ENCODE results near the gene MYH11.
"Not testable (repeated sequence)": the region's sequence is repeated elsewhere in the genome, so short reads cannot be mapped to it uniquely, and the experiment has no call there.

Gene MYH11

DNA sequence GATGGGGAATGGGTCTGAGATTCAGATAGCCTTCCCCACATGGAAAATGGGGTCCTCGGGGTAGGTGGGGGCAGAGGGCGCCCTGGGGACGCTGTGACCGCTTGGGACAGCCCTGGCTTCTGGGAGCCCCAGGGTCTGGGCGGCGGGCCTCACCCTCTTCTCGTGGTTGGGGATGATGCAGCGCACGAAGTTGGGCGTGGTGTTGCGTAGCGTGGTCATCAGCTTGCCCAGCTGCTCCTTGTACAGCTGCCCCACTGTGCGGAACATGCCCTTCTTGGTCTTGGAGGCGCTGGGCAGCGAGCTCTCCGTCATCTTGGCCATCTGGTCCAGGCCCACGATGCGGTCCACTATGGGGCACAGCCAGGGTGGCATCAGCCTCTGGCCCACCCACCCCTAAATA lies 106.8 kb downstream of the MYH11 start:
- DNase-seq (ENCODE audit: low read depth) = no peak

DNA sequence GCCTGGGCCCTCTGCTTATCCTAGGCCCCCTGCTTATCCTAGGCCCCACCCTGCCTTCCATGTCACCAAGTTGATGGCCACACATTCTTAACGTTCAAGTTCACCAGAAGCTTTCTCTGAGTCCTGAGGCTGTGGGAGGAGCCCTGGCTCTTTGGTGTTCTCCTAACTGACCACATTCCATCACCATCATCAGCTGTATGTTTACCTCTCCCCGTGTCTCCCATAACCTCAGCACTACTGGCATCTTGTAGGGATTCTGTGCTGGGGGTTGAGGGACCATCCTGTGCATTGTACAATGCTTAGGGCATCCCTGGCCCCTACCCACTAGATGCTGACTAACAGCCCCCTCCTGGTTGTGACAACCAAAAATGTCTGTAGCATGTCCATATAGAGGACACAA lies 107.5 kb downstream of the MYH11 start:
- no peak for DNase-seq (ENCODE audit: low read depth)

DNA sequence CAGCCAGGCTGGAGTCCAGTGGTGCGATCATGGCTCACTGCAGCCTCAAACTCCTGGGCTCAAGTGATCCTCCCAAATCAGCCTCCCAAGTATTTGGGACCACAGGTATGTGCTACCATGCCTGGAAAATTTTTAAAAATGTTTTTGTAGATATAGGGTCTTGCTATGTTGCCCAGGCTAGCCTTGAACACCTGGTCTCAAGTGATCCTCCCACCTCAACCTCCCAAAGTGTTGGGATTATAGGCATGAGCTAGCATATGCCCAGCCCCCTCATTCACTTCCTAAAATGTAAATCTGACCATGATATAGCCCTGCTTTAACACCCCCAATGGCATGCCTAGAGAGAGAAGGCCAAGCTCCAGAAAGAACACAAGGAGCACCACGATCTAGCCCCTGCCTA lies 108.2 kb downstream of the MYH11 start:
- no peak for DNase-seq (ENCODE audit: low read depth)

DNA sequence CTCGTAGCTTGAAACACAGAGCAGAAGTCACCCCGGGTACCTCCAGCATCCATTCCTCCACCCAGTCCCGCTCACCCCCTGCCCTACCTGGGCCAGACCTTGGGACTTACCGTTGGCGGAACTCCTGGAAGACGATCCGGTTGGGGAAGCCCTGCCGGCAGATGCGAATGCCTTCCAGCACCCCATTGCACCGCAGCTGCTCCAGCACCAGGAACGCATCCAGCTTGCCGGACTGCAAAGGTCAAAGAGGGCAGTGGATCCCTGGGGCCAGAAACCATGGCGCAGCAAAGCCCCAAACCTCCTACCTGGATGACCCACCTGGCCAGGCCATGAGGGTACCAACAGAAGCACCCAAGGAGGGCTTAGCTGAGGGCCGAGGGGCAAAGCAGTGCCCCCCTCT lies 108.9 kb downstream of the MYH11 start:
- no peak for DNase-seq (ENCODE audit: low read depth)

DNA sequence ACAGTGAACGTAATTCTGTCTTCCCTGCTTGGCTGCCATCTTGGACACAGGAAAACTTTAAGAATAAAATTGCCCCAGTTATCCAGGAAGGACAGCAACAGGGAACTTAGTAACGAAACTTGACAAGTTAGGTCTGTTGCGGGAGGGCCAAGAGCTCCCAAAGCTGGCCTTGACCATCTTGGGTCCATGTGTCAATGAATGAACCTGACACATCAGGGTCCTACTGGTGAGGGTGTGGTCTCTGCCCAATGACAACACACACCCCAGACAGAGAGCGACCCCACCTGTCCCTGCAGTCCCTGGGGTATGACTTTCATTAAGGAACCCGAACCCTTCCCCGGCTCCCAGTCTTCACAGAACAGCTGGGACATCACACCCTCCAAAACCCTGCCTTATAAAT lies 110.5 kb downstream of the MYH11 start:
- no peak for DNase-seq (ENCODE audit: low read depth)

DNA sequence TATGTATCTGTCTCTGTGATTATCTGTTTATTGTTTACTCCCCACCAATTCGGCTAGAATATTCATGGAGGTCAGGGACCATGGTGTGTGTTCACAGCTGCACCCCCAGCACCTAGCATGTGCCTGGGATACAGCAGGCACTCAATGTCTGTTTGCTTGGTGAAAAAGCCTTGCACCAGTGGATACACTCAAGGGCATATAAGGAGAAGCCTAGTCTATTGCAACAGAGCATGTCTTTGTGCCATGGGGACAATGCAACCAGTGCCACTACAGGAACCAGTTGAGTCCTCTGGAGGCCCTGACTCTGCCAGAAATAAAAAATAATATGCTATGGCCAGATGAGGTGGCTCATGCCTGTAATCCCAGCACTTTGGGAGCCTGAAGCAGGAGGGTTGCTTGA lies 113.2 kb downstream of the MYH11 start:
- no peak for DNase-seq (ENCODE audit: low read depth)

DNA sequence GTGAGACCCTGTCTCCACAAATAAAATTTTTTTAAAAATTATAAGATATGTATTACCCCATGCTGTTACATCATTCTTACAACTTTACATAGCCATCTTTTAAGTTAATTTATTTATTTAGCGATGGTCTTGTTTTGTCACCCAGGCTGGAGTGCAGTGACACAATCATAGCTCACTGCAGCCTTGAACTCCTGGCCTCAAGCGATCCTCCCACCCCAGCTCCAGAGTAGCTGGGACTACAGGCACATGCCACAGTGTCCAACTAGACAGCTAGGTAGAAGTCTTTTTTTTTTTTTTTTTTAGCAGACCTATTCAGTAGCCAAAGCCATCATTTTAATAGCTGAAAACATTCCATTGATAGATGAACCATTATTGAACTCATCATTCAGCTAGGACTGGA lies 114.1 kb downstream of the MYH11 start:
- DNase-seq (ENCODE audit: low read depth) = no peak

DNA sequence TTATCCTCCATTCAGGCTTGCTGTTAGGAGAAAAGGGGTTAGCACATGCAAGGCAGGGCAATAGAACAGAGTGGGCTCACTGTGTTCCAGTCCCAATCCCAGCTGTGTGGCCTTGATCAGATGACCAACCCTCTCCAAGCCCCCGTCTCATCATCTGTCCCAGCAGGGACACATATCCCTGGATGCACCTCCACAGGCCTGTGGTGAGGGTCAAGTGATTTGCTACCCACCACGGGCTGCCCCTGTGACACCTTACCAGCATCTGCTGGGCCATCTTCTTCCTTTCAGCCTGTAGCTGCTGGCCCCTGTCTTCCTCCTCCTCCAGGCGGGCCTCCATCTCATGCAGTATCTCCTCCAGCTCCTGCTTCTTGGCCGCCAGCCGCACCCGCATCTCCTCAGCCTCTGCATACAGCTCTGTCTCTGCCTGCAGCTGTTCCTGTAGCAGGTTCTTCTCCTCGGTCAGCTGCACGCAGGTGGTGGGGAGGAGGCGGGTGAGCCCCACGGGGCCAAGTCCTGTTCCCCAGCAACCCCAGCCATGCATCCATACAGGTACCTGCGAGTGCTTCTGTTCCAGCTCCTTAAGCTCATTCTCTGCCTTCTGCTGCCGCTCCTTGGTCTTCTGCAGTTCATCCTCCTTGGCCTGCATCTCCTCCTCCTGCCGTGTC lies 115.5 kb downstream of the MYH11 start:
- DNase-seq (ENCODE audit: low read depth) = no peak

DNA sequence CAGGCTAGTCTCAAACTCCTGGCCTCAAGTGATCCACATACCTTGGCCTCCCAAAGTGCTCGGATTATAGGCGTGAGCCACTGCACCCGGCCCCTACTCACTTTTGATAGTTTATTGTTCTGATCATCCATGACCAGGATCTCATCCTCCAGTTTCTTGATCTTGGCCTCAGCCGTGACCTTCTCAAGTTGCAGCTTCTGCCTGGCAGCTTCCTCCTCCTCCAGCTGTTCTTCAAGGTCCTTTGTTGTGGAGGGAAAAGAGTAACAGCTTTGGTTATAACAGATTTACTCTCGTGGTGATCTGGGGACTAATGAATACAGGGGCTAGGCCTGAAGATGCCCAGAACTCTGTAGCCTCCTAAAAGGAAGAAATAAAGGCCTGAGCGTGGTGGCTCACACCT lies 116.9 kb downstream of the MYH11 start:
- DNase-seq (ENCODE audit: low read depth) = no peak

DNA sequence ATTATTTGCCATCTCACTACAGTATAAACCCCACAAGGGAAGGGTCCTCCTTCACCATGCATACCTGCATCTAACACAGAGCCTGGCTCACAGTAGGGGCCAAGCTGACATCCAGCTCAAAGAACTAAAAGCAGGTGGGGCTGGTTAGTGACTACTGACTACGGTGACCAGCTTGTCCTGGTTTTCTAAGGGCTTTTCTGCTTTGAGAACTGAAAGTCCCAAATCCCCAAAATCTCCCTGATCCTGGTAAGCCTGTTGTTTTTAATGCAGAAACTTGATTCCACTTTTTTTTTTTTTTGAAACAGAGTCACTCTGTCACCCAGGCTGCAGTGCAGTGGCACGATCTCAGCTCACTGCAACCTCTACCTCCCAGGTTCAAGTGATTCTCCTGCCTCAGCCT lies 117.4 kb downstream of the MYH11 start:
- DNase-seq (ENCODE audit: low read depth) = no peak

DNA sequence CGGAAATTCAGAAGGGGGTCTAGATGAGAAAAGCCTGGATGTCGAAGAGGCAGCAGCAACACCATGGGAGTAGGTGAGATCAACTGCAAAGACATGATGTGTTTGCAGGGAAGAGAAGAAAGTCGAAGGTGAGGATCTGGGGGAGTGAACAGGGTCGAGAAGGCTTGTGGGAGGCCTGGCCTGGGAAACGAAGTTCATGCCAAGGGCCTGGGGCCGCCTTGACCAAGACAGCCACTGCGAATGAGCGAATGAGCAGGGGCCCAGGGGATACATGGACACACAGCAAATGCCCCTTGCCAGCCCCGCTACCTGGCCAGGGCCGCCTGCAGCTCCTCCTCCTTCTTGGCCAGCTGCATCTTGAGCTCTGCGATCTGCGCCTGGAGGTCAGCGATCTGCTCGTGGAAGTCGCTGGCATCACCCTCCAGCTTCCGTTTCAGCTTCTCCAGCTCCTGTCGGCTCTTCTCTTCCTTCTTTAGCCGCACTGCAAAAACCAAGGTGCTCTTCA lies 119.6 kb downstream of the MYH11 start:
- no peak for DNase-seq (ENCODE audit: low read depth)

DNA sequence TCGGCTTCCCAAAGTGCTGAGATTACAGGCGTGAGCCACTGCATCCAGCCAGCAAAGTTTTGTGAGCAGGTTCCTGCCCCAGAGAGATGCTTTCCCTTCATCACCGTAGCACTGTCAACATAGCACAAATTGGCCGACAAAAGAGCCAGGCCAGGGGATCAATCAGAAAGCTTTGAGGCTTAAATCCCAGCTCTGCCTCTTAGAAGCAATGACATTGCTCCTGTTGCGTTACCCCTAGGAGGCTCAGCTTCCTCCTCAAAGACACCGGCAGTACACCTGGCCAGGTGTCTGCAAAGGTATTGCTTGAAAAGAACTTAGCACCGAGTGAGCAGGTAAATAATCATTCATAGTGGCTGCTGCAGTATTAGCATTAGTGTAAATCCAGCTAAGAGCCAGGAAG lies 120.3 kb downstream of the MYH11 start:
- DNase-seq (ENCODE audit: low read depth) = no peak

DNA sequence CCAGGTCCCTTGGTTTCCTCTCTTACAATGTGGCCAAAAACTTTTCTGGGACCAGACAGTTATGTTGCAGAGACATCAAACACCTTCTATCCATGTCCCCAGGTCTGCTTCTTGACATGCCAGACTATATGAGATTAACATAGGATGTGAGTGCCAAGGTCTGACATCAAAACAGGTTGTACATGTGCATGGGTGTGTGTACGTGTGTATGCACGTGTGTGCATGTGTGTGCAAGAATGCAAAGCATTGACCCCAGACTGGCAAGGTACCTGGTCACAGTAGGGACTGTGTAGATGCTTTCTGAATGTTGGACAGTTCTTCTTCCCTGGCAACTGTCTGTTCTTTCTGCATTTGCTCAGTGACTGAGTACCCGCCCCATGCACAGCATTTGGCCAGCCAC lies 121.2 kb downstream of the MYH11 start:
- DNase-seq (ENCODE audit: low read depth) = no peak

DNA sequence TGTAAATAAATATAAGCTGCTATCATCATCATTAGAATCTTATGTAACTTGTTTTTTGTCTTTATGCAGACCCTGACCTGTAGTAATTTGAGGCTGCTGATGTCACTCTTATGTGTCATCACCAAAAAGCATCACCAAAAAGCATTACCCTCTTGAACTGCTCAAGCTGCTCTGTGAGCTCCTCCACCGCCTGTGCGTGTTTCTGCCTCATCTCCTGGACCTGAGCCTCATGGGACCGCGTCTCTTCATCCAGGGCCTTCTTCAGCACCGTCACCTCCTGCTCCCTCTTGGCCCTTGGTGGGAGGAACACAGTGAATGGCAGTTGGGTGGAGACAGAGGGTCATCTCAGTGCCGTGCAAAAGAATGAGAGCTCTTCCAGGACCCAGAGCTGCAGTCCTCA lies 124.4 kb downstream of the MYH11 start:
- no peak for DNase-seq (ENCODE audit: low read depth)

DNA sequence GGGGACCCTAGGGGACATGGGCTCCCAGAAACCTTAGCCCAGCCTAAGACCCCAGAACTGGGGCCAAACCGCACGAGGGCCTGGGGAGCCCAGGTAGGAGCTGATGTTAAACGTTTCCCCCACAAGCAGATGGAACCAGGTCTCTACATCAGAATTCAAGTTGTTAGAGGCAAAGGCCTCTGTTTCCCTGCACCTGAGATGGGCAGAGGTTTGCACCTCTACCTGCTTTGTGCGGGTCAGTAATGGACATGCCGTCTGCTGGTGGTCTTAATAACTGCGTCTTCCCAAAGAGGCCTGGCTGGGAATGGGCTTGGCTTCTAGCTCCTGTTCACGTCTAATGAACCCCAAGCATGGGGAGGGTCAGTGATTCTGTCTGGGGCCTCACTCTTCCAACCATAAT lies 127.7 kb downstream of the MYH11 start:
- no peak for DNase-seq (ENCODE audit: low read depth)

DNA sequence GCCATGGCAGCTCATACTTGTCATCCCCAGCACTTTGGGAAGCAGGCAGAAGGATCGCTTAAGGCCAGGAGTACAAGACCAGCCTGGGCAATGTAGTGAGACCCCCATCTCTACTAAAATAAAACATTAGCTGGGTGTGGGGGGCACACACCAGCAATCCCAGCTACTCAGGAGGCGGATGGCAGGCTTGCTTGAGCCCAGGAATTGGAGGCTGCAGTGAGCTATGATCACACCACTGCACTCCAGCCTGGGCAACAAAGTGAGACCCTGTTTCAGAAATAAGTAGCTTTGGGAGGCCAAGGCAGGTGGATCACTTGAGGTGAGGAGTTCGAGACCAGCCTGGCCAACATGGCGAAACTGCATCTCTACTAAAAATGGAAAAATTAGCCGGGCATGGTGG lies 129.1 kb downstream of the MYH11 start:
- not testable (repeated sequence) for DNase-seq (ENCODE audit: low read depth)

DNA sequence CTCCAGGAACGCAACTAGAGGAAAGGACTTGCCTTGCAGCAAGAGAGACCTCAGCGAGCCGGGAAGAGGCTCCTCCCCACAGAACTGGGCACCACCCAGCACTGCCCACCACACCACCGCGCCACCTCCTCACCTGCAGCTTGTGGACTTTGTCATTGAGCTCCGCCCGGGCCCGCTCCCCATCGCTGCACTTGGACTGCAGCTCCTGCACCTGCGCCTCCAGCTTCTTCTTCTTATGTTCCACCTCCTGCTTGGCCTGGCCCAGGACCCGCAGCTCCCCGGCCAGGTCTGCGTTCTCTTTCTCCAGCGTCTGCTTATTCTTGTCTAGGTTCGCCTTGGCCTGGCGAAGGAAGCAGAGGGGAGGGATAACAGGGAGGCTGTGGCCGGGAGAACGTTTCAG lies 130.1 kb downstream of the MYH11 start:
- DNase-seq (ENCODE audit: low read depth) = no peak

DNA sequence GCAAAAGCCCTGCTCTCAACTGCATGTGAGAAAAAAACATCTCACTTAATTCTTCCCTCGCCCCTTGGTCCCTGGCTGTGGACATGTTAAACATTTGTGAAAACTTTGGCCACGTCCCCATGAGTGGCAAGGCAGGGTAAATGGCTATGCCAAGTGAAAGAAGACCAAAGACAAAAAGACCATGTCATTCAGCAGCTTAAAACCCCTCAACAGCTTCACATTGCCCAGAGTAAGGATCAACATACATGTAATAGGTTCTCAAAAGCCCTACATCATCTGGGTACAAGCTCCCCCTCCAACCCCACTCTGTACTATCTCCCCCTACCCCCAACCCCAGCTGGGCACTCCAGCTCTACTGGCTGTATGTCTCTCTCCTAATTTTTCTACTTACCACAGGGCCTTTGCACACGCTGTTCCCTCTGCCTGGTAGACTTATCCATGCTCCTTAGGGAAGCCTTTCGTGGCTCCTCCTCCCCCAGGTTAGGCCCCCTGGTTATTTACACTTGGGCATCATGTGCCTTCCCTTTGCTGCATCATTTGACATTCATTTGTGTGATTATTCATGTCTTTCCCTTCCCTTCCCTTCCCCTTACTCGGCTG lies 131.1 kb downstream of the MYH11 start:
- no peak for DNase-seq (ENCODE audit: low read depth)

DNA sequence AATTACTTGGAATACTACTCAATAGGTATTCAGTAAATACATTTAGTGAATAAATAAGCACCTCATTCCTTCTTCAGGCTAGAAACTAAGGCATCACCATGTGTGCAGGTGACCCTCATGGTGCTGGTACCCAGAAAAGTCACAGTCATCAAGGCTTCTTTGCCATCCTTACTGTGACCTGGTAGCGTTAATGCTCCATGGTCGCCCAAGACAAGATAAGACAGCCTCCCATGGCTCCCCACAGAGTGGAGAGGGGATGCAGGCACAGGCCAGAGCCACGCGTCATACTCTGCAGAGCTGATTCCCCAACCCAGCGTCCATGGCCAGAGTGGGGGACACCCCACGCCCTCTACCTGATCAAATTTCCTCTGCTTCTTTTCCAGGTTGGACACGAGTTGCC lies 133.0 kb downstream of the MYH11 start:
- no peak for DNase-seq (ENCODE audit: low read depth)

DNA sequence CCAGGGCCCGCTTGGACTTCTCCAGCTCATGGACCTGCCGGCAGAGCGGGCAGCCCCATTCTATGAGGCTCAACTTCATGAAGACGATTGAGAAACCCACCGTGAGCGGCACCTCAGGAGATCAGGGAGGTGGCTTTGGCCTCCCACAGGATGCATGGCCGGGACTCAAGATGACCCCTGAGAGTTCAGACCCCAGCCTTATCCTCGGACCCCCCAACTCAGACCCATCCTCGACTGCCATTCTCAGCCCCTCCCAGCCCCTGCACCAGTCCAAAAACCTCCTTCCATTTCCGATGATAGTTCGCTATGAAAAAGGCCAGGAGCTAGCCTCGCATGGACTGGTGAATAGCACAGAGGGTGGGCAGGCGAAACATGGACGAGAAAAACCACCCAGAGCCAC lies 135.8 kb downstream of the MYH11 start:
- DNase-seq (ENCODE audit: low read depth) = no peak

DNA sequence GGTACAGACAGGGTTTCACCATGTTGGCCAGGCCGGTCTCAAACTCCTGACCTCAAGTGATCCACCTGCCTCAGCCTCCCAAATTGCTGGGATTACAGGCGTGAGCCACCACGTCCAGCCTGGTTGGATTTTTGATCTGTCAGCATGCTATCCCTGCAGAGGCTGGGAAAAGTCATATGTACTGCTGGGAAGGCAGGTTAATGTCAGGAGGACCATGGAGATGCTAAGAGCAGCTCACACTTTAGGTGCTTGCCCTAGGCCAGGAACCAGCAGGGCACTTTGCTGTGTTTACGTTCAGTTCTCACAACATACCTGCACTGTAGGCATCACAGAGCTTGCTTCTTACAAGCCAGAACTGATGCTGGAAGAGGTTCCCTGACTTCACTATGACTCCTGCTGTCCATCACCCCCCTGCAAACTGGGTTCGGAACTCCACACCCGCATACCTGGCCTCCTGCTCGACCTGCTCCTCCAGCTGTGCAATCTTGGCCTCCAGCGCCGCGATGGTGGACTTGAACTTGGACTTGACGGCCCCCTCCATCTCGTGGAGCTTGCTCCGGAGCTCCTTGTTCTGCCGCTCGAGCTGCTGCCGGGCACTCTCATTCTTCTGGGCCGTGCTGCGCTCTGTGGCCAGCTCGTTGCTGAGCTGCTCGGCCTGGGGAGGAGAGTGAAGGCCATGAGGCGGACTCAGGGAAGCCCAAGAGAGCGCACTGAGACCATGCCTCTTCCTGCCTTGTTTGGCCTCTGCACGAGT lies 140.0 kb downstream of the MYH11 start:
- DNase-seq (ENCODE audit: low read depth) = no peak

DNA sequence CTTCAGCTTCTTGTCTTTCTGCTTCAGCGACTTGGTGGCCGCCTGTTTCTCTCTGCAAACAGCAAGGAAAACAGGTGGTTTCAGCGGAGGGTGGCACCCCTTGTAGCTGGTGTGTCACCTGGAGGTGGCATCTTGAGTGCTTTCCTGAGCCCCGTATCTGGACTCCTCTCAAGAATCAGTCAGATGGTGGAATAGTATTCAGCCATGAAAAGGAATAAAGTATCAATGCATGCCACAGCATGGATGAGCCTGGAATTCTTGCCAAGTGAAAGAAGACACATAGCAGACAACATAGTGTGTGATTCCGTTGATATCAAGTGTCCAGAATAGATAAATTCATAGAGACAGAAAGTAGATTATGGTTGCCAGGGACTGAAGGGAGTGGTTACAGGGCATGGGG lies 141.6 kb downstream of the MYH11 start:
- no peak for DNase-seq (ENCODE audit: low read depth)

DNA sequence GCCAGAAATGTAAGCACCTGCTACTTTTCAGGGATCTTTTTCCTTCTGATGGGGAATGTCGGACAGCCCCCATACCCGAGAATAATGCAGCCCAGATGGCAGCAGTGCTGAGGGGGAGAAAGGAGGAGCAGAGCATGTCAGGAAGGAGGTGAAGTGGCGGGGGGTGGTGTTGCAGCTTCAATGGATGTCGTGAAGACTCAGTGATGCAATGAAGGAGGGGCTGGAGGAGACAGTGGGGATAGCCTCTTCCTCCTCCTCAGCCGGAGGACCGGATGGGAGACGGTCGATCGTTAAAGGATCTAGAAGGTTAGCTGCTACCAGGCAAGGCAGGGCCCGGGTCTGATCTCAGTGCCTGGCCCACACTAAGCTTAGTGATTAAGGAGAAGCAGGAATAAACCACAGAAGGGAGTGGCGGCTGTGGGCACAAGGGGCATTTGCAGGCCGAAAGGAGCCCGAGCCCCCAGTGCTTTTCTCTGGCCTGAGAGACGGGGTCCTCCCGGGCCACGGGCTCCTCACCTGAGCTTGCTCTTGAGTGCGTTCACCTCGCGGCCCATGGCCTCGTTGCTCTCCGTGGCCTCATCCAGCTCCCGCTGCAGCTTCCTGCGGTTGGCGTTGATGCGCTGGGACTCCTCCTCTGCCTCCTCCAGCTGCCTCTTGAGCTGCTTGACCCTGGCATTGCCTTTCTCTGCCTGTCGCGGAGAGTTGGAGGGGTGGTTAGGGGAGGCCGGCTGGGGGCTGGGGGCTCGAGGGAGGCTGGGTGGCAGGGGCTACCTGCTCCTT lies 142.2 kb downstream of the MYH11 start:
- no peak for DNase-seq (ENCODE audit: low read depth)
